Fibroblast of villous mesenchyme (primary cell): ENCODE measurements around the gene PCDHB6. TPM values are rescaled to one million over a fixed set of nuclear protein-coding genes. Genes with fewer than 3 reads are reported as not detected.
"Not testable (repeated sequence)": the region's sequence is repeated elsewhere in the genome, so short reads cannot be mapped to it uniquely, and the experiment has no call there.

Experiments
- DNase-seq: peaks from one replicate; pipeline ENCODE4 v3.0.0-alpha.2; 2010; ENCODE audit warnings: low read depth
- H3K4me3 ChIP-seq: 2 replicates; pipeline ENCODE4 v1.5.1; 2011; ENCODE audit warnings: low read depth, mild to moderate bottlenecking, low read length
- CTCF ChIP-seq: IDR thresholded peaks from 2 replicates; pipeline ENCODE4 v1.5.1; 2012; ENCODE audit warnings: low read depth, mild to moderate bottlenecking, low read length; ENCODE audit not compliant: insufficient read depth
- total RNA-seq: library from RNA; depleted of rRNA; stranded (reverse); fragments of >200 nt; gene quantifications from 2 replicates; pipeline ENCODE4 v1.2.3, GENCODE V29; 2012

The PCDHB6 gene
- total RNA-seq, 1 donor: under 0.01 TPM

DNA sequence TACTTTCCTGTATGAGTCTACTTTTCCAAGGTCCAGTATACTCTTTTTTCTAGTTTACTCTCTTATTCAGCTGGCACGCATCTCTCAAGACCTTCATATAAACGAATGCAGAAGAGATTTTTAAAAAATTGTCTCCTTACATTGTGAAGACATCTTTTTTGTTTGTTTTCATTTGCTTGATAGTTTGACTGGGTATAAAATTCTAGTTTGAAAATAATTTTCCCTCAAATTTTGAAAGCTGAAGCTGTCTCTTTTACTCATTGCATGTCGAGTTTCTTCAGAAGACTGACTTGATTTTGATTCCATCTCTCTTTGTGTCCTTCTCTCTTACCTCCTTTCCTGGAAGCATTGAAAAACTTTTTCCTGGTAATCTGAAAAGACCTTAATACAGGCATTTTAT is 46.5 kb downstream of the PCDHB6 start:
- no peak for TF ChIP-seq CTCF
- DNase-seq: no peak
- H3K4me3 ChIP-seq: no peak overlapping the region

DNA sequence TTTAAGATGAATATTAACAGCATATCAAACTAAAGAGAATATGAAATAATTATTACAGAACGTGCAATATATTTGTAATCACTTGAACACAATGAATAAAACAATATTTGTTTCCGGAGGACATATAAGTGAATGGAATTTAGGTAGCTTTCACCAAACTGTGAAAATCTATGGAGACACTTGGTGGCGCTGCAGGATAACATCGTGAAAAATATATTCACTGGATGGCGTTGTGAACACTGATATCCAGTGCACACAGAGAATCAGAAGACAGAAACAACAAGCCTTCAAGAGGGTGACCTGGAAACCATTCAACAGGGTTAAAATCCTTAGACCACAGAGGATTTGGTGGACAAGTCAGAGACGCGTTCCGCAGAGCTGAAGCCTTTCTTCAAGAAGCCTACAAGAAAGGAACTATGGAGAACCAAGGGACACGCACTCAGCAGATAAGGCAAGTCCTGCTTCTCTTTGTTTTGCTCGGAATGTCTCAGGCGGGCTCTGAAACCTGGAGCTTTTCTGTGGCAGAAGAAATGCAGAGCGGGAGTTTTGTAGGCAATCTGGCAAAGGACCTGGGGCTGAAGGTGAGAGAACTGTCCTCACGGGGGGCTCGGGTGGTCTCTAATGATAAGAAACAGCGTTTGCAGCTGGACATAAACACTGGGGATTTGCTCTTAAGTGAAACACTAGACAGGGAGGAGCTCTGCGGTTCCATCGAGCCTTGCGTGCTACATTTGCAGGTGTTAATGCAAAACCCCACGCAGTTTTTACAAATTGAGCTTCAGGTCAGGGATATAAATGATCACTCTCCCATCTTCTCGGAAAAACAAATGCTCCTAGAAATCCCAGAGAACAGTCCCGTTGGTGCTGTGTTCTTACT is 49.7 kb downstream of the PCDHB6 start, which contains the start of gene PCDHB11:
Gene PCDHB11 (plus strand): TSS at position 269 of the 877 bp plus-strand sequence. CDS start 148 bp downstream, at position 417.
- no peak for DNase-seq
- no peak for TF ChIP-seq CTCF
- H3K4me3 ChIP-seq: no peak within 1 kb of the TSS

GRCh38 chr5:141201126-141201525 is 51.3 kb downstream of the PCDHB6 start:
- H3K4me3 ChIP-seq, DNase-seq: not testable (repeated sequence)

GRCh38 chr5:141201646-141202045 is 51.8 kb downstream of the PCDHB6 start:
- not testable (repeated sequence) for DNase-seq, H3K4me3 ChIP-seq

Other genes with a start within 250 kb of the PCDHB6 start
- under 0.01 TPM in 2 replicates for gene PCDHAC1, start 223.8 kb upstream of the PCDHB6 start, total RNA-seq
- gene PCDHAC2, start 183.6 kb upstream of the PCDHB6 start, total RNA-seq: under 0.01 TPM in 2 replicates
- not detected in 2 replicates for gene PCDHB1, start 98.7 kb upstream of the PCDHB6 start, total RNA-seq
- gene PCDHB2, start 55.4 kb upstream of the PCDHB6 start, total RNA-seq: under 0.01 and 0.32 TPM in 2 replicates
- 0.32 and 0.43 TPM in 2 replicates for gene PCDHB3, start 49.6 kb upstream of the PCDHB6 start, total RNA-seq
- under 0.01 TPM in 2 replicates for gene PCDHB4, start 28.2 kb upstream of the PCDHB6 start, total RNA-seq
- under 0.01 and 0.32 TPM in 2 replicates for gene PCDHB5, start 14.9 kb upstream of the PCDHB6 start, total RNA-seq
- under 0.01 and 0.43 TPM in 2 replicates for gene PCDHB7, start 22.6 kb downstream of the PCDHB6 start, total RNA-seq
- under 0.01 TPM in 2 replicates for gene PCDHB8, start 27.7 kb downstream of the PCDHB6 start, total RNA-seq
- under 0.01 and 0.32 TPM in 2 replicates for gene PCDHB16, start 32.3 kb downstream of the PCDHB6 start, total RNA-seq
- under 0.01 and 0.64 TPM in 2 replicates for gene PCDHB9, start 37.1 kb downstream of the PCDHB6 start, total RNA-seq
- gene PCDHB10, start 42.3 kb downstream of the PCDHB6 start, total RNA-seq: under 0.01 and 0.32 TPM in 2 replicates
- 0.32 TPM in 1 of 2 replicates, not detected in the other for gene PCDHB11, start 49.6 kb downstream of the PCDHB6 start, total RNA-seq
- gene PCDHB12, start 58.7 kb downstream of the PCDHB6 start, total RNA-seq: under 0.01 TPM in 1 of 2 replicates, not detected in the other
- under 0.01 and 0.32 TPM in 2 replicates for gene PCDHB13, start 63.9 kb downstream of the PCDHB6 start, total RNA-seq
- 0.32 and 0.43 TPM in 2 replicates for gene PCDHB14, start 73.3 kb downstream of the PCDHB6 start, total RNA-seq
- gene PCDHB15, start 95.3 kb downstream of the PCDHB6 start, total RNA-seq: under 0.01 TPM in 2 replicates
- under 0.01 and 0.64 TPM in 2 replicates for gene SLC25A2, start 154.0 kb downstream of the PCDHB6 start, total RNA-seq
- gene TAF7, start 170.7 kb downstream of the PCDHB6 start, total RNA-seq: 49.3 and 73.0 TPM in 2 replicates
- gene PCDHGA1, start 180.5 kb downstream of the PCDHB6 start, total RNA-seq: 0.64 and 0.86 TPM in 2 replicates
- gene PCDHGA2, start 188.7 kb downstream of the PCDHB6 start, total RNA-seq: 2.6 and 3.0 TPM in 2 replicates
- 3.2 and 4.3 TPM in 2 replicates for gene PCDHGA3, start 193.8 kb downstream of the PCDHB6 start, total RNA-seq
- 2.2 and 2.3 TPM in 2 replicates for gene PCDHGB1, start 200.0 kb downstream of the PCDHB6 start, total RNA-seq
- 4.5 and 7.3 TPM in 2 replicates for gene PCDHGA4, start 205.0 kb downstream of the PCDHB6 start, total RNA-seq
- 2.3 and 2.6 TPM in 2 replicates for gene PCDHGB2, start 209.9 kb downstream of the PCDHB6 start, total RNA-seq
- 1.3 and 1.9 TPM in 2 replicates for gene PCDHGA5, start 214.1 kb downstream of the PCDHB6 start, total RNA-seq
- 3.9 and 5.2 TPM in 2 replicates for gene PCDHGB3, start 220.2 kb downstream of the PCDHB6 start, total RNA-seq
- 4.7 and 4.8 TPM in 2 replicates for gene PCDHGA6, start 223.8 kb downstream of the PCDHB6 start, total RNA-seq
- gene PCDHGA7, start 232.7 kb downstream of the PCDHB6 start, total RNA-seq: 3.5 and 4.5 TPM in 2 replicates
- 11.0 and 13.4 TPM in 2 replicates for gene PCDHGB4, start 237.6 kb downstream of the PCDHB6 start, total RNA-seq
- gene PCDHGA8, start 242.6 kb downstream of the PCDHB6 start, total RNA-seq: 3.0 and 3.2 TPM in 2 replicates
- gene PCDHGB5, start 247.9 kb downstream of the PCDHB6 start, total RNA-seq: 23.2 and 25.0 TPM in 2 replicates